HepG2 (cell line): ENCODE measurements around the gene ATP7B. TPM values are rescaled to one million over a fixed set of nuclear protein-coding genes. Genes with fewer than 3 reads are reported as not detected.
A peak's percentile ranks its signal among the peaks of the same experiment; 100 is the strongest.

Experiments
- ADNP ChIP-seq: sonication (generic); formaldehyde crosslinking; IDR thresholded peaks from 2 replicates; pipeline ENCODE4 v1.4.0; 2020; ENCODE audit warnings: missing genetic modification reagents
- ARNT2 ChIP-seq: sonication (generic); formaldehyde crosslinking; IDR thresholded peaks from 2 replicates; pipeline ENCODE4 v1.8.0; 2022; ENCODE audit warnings: mild to moderate bottlenecking, low read depth, missing genetic modification reagents, moderate library complexity
- DDIT3 ChIP-seq: sonication (generic); formaldehyde crosslinking; IDR thresholded peaks from 2 replicates; pipeline ENCODE4 v1.4.0; 2020; ENCODE audit warnings: mild to moderate bottlenecking, missing genetic modification reagents
- GATAD2A ChIP-seq: IDR thresholded peaks from 2 replicates; pipeline ENCODE4 v1.6.1; 2016
- KDM5A ChIP-seq: fragments of 200-600 bp; sonication (generic); IDR thresholded peaks from 2 replicates; pipeline ENCODE4 v1.7.0; 2018; ENCODE audit warnings: antibody characterized with exemption, mild to moderate bottlenecking, low read length, borderline replicate concordance
- KLF12 ChIP-seq: sonication (generic); formaldehyde crosslinking; IDR thresholded peaks from 2 replicates; pipeline ENCODE4 v1.4.0; 2020; ENCODE audit warnings: missing genetic modification reagents, borderline replicate concordance
- NFKBIZ ChIP-seq: IDR thresholded peaks from 2 replicates; pipeline ENCODE4 v1.6.1; 2018; ENCODE audit warnings: missing genetic modification reagents, missing compliant biosample characterization
- POLR2AphosphoS2 ChIP-seq: IDR thresholded peaks from 2 replicates; pipeline ENCODE4 v1.6.1; 2011; ENCODE audit warnings: low read depth, low read length, improper control_type of control experiment
- RAD21 ChIP-seq: fragments of 450-650 bp; formaldehyde crosslinking; IDR thresholded peaks from 2 replicates; pipeline ENCODE4 v1.5.0; 2020; ENCODE audit warnings: mild to moderate bottlenecking
- RAD51 ChIP-seq: fragments of 450-650 bp; IDR thresholded peaks from 2 replicates; pipeline ENCODE4 v1.6.1; 2016; ENCODE audit warnings: borderline replicate concordance
- SIN3B ChIP-seq: fragments of 150-350 bp; IDR thresholded peaks from 2 replicates; pipeline ENCODE4 v1.6.1; 2014; ENCODE audit warnings: low read length
- SNRNP70 ChIP-seq: fragments of 200-400 bp; formaldehyde crosslinking; IDR thresholded peaks from 2 replicates; pipeline ENCODE4 v1.6.1; 2017; ENCODE audit warnings: mild to moderate bottlenecking, low read depth, low read length, moderate library complexity
- STAG1 ChIP-seq: sonication (generic); formaldehyde crosslinking; IDR thresholded peaks from 2 replicates; pipeline ENCODE4 v1.4.0; 2020; ENCODE audit warnings: missing genetic modification reagents
- SYNCRIP ChIP-seq: fragments of 200-400 bp; formaldehyde crosslinking; IDR thresholded peaks from 2 replicates; pipeline ENCODE4 v1.6.1; 2018; ENCODE audit warnings: mild to moderate bottlenecking, low read depth, low read length; ENCODE audit not compliant: insufficient read depth
- TEAD2 ChIP-seq: sonication (generic); formaldehyde crosslinking; IDR thresholded peaks from 2 replicates; pipeline ENCODE4 v1.9.0; 2021; ENCODE audit warnings: missing genetic modification reagents
- XRCC5 ChIP-seq: fragments of 200-400 bp; formaldehyde crosslinking; optimal IDR thresholded peaks from 2 replicates; pipeline ENCODE3; 2017; ENCODE audit warnings: mild to moderate bottlenecking, low read length
- ZFP36L2 ChIP-seq: sonication (generic); formaldehyde crosslinking; IDR thresholded peaks from 2 replicates; pipeline ENCODE4 v1.4.0; 2020; ENCODE audit warnings: missing genetic modification reagents
- ZNF234 ChIP-seq: sonication (generic); formaldehyde crosslinking; conservative IDR thresholded peaks from 2 replicates; pipeline ENCODE4 v1.5.1; 2020; ENCODE audit warnings: mild to moderate bottlenecking, missing genetic modification reagents
- ZNF317 ChIP-seq: sonication (generic); formaldehyde crosslinking; IDR thresholded peaks from 2 replicates; pipeline ENCODE4 v1.5.0; 2020; ENCODE audit warnings: mild to moderate bottlenecking, missing genetic modification reagents
- ZNF331 ChIP-seq: sonication (generic); formaldehyde crosslinking; IDR thresholded peaks from 2 replicates; pipeline ENCODE4 v1.4.0; 2020; ENCODE audit warnings: missing genetic modification reagents
- ZNF350 ChIP-seq: sonication (generic); formaldehyde crosslinking; IDR thresholded peaks from 2 replicates; pipeline ENCODE4 v1.4.0; 2020; ENCODE audit warnings: mild to moderate bottlenecking, low read depth, missing genetic modification reagents, borderline replicate concordance
- ZNF512B ChIP-seq: sonication (generic); formaldehyde crosslinking; IDR thresholded peaks from 2 replicates; pipeline ENCODE4 v1.5.1; 2020; ENCODE audit warnings: missing genetic modification reagents, mild to moderate bottlenecking, borderline replicate concordance
- ZNF687 ChIP-seq: sonication (generic); formaldehyde crosslinking; IDR thresholded peaks from 2 replicates; pipeline ENCODE4 v1.5.1; 2020; ENCODE audit warnings: mild to moderate bottlenecking, missing genetic modification reagents, moderate library complexity
- ZNF740 ChIP-seq: sonication (generic); formaldehyde crosslinking; IDR thresholded peaks from 2 replicates; pipeline ENCODE4 v1.4.0; 2020; ENCODE audit warnings: missing genetic modification reagents
- ZNF766 ChIP-seq: sonication (generic); formaldehyde crosslinking; IDR thresholded peaks from 2 replicates; pipeline ENCODE4 v1.5.0; 2020; ENCODE audit warnings: missing genetic modification reagents, borderline replicate concordance
- polyA plus RNA-seq, 8 experiments: library from polyadenylated mRNA; depleted of rRNA in 3 of 8; stranded (reverse) in 7 of 8; unstranded in 1 of 8; fragments of >200 nt; fragmentation: Illumina TruSeq in 4 of 8; extraction: Trizol in 4 of 8; gene quantifications; 2 replicates each; pipeline versions ENCODE4 v1.2.1 to v1.2.3, GENCODE V29; 2011 to 2016; ENCODE audit warnings: low read depth in 4 of 8, missing spikeins in 1 of 8, mixed read lengths in 1 of 8; ENCODE audit not compliant: insufficient read depth in 1 of 8
- total RNA-seq, 5 experiments: library from RNA; depleted of rRNA; stranded (reverse); fragments of >200 nt; fragmentation: Illumina TruSeq; extraction: Trizol; gene quantifications; 2 replicates each; pipeline ENCODE4 v1.2.3, GENCODE V29; 2016; ENCODE audit warnings: low read depth in 1 of 5

Gene ATP7B
- total and polyA plus RNA-seq, 2 of the 13 experiments (the other 11 are each of a cell fraction or from before 2014, with no cell fraction given): 31.8 to 57.4 TPM

- TF ChIP-seq ZNF687: no peak; the same call in 1 of the 2 replicates
- TF ChIP-seq KDM5A: no peak
- TF ChIP-seq RAD21 (CRISPR knock-in tag): no peak
- TF ChIP-seq STAG1 (CRISPR knock-in tag): peak; percentile 25
- TF ChIP-seq SNRNP70: no peak
- no peak for TF ChIP-seq ADNP
- TF ChIP-seq ZNF512B (CRISPR knock-in tag): no peak
- no peak for TF ChIP-seq KLF12 (CRISPR knock-in tag)
- TF ChIP-seq NFKBIZ: peak; percentile 75; the same call in 1 of the 2 replicates
- no peak for TF ChIP-seq SIN3B
- TF ChIP-seq ZNF234: no peak
- no peak for TF ChIP-seq ZFP36L2 (CRISPR knock-in tag)
- no peak for TF ChIP-seq TEAD2
- no peak for TF ChIP-seq POLR2AphosphoS2
- TF ChIP-seq ARNT2 (CRISPR knock-in tag): no peak
- no peak for TF ChIP-seq SYNCRIP
- TF ChIP-seq ZNF317 (CRISPR knock-in tag): no peak
- TF ChIP-seq ZNF766 (CRISPR knock-in tag): no peak
- no peak for TF ChIP-seq ZNF740
- TF ChIP-seq ZNF350 (CRISPR knock-in tag): no peak
- TF ChIP-seq GATAD2A (CRISPR knock-in tag): peak; percentile 95
- peak; percentile 87 for TF ChIP-seq ZNF331 (CRISPR knock-in tag)
- no peak for TF ChIP-seq DDIT3
- no peak for TF ChIP-seq RAD51
- no peak for TF ChIP-seq XRCC5
These were observed 13.5 kb downstream of the ATP7B start (continued) for GRCh38 chr13:51997641-51998330.
